IMR-90 (cell line): Measurements from ENCODE around the gene CAPN5. TPM values are rescaled to one million over a fixed set of nuclear protein-coding genes. Genes with fewer than 3 reads are reported as not detected.

Experiments
- FOS ChIP-seq: fragments of 150-350 bp; IDR thresholded peaks from 2 replicates; pipeline ENCODE4 v1.6.1; 2016; ENCODE audit warnings: low read depth, low read length
- NFE2L2 ChIP-seq: fragments of 150-350 bp; IDR thresholded peaks from 2 replicates; pipeline ENCODE4 v1.6.1; 2016; ENCODE audit warnings: low read depth, mild to moderate bottlenecking, low read length
- USF2 ChIP-seq: fragments of 150-350 bp; IDR thresholded peaks from 2 replicates; pipeline ENCODE4 v1.6.1; 2017; ENCODE audit warnings: mild to moderate bottlenecking, antibody characterized with exemption, low read length, low read depth
- polyA plus RNA-seq, 3 experiments: library from polyadenylated mRNA; depleted of rRNA; stranded (reverse); fragments of >200 nt; gene quantifications; 2 replicates each; pipeline ENCODE4 v1.2.3, GENCODE V29; 2012; ENCODE audit warnings: low replicate concordance in 1 of 3
- total RNA-seq: library from RNA; depleted of rRNA; stranded (reverse); fragments of >200 nt; gene quantifications from 2 replicates; pipeline ENCODE4 v1.2.3, GENCODE V29; 2012

CAPN5 gene
- total and polyA plus RNA-seq, 2 of the 4 experiments (the other 2 are of a cell fraction): 8.1 to 24.0 TPM

GRCh38 chr11:77038825-77039326 lies 27.9 kb upstream of the CAPN5 start (continued):
- TF ChIP-seq USF2 (no peak), FOS (no peak), NFE2L2 (no peak)
